ENCODE measurements around the gene SIGLEC7.

Gene SIGLEC7

GRCh38 chr19:51200071-51200666 is 58.1 kb downstream of the SIGLEC7 start:
- DNase-seq (ENCODE audit: low read depth in 2 of 2, low spot score in 1 of 2): no peak

- DNase-seq (ENCODE audit: low read depth in 2 of 2, low spot score in 1 of 2): no peak
Measured at GRCh38 chr19:51201712-51202111, 59.6 kb downstream of the SIGLEC7 start.
